ENCODE data around the gene FCN1. TPM values are rescaled to one million over a fixed set of nuclear protein-coding genes. Genes with fewer than 3 reads are reported as not detected.

FCN1 gene
- total and polyA plus RNA-seq, 9 of the 15 experiments (the other 6 are each of a cell fraction or from before 2014, with no cell fraction given): not detected

GRCh38 chr9:134902936-134903335, 14.8 kb downstream of the FCN1 start:
- ATAC-seq (no peak), FAIRE-seq (no peak), DNase-seq (ENCODE audit: extremely low read depth in 1 of 4, low spot score in 3 of 4) (no peak)
- intact Hi-C loops (cut with micrococcal nuclease): no loop called here
- 0% methylated on average over 3 of the region's 3 CpGs for WGBS (ENCODE audit: insufficient coverage, low coverage, missing lambda C conversion rate)
- Histone ChIP-seq H3K27me3 (ENCODE audit: control insufficient read depth in 2 of 2, insufficient read depth in 2 of 2, low read length in 2 of 2) (peaks cover 0 to 4% of the 10 kb centered on the region in 2 experiments; a peak in 1 of 5 replicates), H3K27ac (ENCODE audit: extremely low read depth, low read depth, low read length) (no peak overlapping the region), H3K4me2 (ENCODE audit: insufficient read depth, low read length) (no peak overlapping the region), H3K4me3 (no peak overlapping the region), H4K20me1 (replicated peaks; ENCODE audit: control insufficient read depth, insufficient read depth, low read length) (no peaks in the 10 kb centered on the region), H3K9me1 (ENCODE audit: control insufficient read depth, insufficient read depth, low read length) (no peaks in the 10 kb centered on the region), H3K79me2 (ENCODE audit: control insufficient read depth, insufficient read depth, low read length) (no peaks in the 10 kb centered on the region), H3K36me3 (ENCODE audit: control insufficient read depth, insufficient read depth, low read length) (no peaks in the 10 kb centered on the region), H3K9me3 (replicated peaks; ENCODE audit: control insufficient read depth, insufficient read depth, low read depth, low read length) (no peaks in the 10 kb centered on the region), H3K4me1 (replicated peaks in 1 of 2; ENCODE audit: control insufficient read depth in 2 of 2, insufficient read depth in 2 of 2, low read length in 2 of 2) (no peaks in the 10 kb centered on the region), H3K9ac (ENCODE audit: insufficient read depth in 1 of 2, low read depth in 2 of 2, low read length in 2 of 2) (no peak overlapping the region), H2AFZ (ENCODE audit: low read depth, low read length) (no peak overlapping the region)
- no peak for TF ChIP-seq PHTF2 (CRISPR knock-in tag; IDR thresholded peaks at IDR 0.05)
- no peak for TF ChIP-seq CREB3 (tag; conservative IDR thresholded peaks at IDR 0.05; ENCODE audit: low read depth)
- no peak for TF ChIP-seq CREB3L1 (IDR thresholded peaks at IDR 0.05; ENCODE audit: borderline replicate concordance, low read depth)
- no peak for TF ChIP-seq ZNF507 (tag; conservative IDR thresholded peaks at IDR 0.05)
- no peak for TF ChIP-seq RBBP5 (IDR thresholded peaks at IDR 0.05; ENCODE audit: borderline replicate concordance, insufficient read depth, low read length, poor library complexity, severe bottlenecking)
- no peak for TF ChIP-seq ZSCAN29 (IDR thresholded peaks at IDR 0.05)
- TF ChIP-seq RREB1 (CRISPR knock-in tag; IDR thresholded peaks at IDR 0.05): no peak
- TF ChIP-seq E2F3 (CRISPR knock-in tag; IDR thresholded peaks at IDR 0.05): no peak
- TF ChIP-seq ZBTB34 (CRISPR knock-in tag; IDR thresholded peaks at IDR 0.05): no peak
- POLR2A ChIA-PET: no interaction called here
- CTCF ChIA-PET (ENCODE audit: low intra/inter-chr PET ratio): no interaction called here
- BruUV-seq (replicated peaks): no TSS peak
- in situ Hi-C loops (cut with MboI): no loop called here
